ENCODE measurements around the gene SLC27A5.
"Not testable (repeated sequence)": the region's sequence is repeated elsewhere in the genome, so short reads cannot be mapped to it uniquely, and the experiment has no call there.

The SLC27A5 gene

DNA sequence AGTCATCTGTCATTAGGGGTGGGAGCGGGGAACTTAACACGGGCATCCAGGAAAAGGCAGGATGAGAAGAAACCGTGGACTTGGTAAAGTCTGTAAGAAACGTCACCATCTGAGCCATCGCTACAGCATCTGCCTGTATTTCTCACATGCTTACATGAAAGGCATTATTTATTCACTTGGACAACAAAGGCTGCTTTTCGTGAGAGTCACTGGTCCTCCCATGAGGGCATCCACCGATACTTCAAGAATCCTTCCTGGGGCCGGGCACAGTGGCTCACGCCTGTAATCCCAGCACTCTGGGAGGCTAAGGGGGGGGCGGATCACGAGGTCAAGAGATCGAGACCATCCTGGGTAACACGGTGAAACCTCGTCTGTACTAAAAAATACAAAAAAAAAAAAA is 19.5 kb downstream of the SLC27A5 start:
- DNase-seq, result no peak

DNA sequence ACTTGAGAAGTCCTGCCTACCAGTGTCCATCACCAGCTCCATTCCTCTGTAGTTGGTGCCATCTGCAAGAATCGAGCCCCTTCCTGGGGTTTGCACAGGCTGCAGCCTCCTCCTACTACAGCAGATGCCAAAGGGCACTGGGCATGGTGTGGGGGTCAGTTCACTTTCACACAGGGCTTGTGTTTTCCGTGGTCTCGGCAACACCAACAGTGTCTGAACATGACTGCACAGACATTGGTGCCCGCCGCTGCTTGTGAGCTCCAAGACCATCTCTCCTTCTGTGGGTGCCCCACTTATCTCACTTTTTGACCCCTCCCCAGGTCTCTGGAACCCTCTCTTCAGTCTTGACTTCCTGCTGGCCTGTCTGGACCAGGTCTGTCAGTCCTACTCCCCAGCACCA is 20.4 kb downstream of the SLC27A5 start:
- no peak for DNase-seq

- DNase-seq, result not testable (repeated sequence)
These were observed 27.4 kb downstream of the SLC27A5 start for GRCh38 chr19:58484349-58484748.

DNA sequence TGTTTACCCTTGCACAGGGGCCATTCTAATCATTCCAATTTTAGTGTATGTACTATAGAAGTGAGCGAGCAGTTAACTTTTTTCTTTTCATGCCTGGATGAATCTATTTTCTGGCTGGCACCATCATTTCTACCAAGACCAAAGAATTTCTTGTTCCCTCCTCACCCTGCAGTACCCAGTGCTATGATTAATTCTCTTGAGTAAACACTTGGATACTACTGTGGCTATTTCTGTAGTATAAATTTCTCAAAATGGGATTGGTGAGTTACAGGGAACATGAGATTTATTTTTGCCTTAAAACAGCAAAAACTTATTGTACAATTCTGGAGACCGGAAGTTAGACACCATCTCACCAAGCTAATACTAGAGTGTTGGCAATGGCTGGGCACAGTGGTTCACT is 28.0 kb downstream of the SLC27A5 start:
- no peak for DNase-seq

DNA sequence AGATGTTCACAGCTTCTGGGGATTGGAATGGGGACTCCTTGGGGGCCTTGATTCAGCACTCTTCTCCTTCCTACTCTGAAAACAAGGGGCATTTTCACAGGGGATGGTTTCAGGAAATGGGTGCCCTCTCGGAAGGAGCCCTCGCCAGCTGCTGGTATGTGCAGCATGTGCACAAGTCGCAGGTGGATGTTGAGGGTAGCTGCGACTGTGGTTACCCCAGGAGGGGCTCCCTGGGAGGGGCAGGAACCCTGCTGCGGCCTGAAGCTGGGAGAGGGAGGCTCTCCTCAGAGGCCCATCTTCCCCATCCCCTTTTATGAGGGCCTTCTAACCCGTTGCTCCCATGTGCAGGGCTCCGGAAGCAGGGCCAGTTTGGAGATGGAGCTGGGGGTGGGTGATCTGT is 29.4 kb downstream of the SLC27A5 start:
- DNase-seq, result no peak

GRCh38 chr19:58480831-58481230 is 31.0 kb downstream of the SLC27A5 start:
- DNase-seq, result no peak

GRCh38 chr19:58480481-58480830 is 31.3 kb downstream of the SLC27A5 start:
- DNase-seq, result no peak

DNA sequence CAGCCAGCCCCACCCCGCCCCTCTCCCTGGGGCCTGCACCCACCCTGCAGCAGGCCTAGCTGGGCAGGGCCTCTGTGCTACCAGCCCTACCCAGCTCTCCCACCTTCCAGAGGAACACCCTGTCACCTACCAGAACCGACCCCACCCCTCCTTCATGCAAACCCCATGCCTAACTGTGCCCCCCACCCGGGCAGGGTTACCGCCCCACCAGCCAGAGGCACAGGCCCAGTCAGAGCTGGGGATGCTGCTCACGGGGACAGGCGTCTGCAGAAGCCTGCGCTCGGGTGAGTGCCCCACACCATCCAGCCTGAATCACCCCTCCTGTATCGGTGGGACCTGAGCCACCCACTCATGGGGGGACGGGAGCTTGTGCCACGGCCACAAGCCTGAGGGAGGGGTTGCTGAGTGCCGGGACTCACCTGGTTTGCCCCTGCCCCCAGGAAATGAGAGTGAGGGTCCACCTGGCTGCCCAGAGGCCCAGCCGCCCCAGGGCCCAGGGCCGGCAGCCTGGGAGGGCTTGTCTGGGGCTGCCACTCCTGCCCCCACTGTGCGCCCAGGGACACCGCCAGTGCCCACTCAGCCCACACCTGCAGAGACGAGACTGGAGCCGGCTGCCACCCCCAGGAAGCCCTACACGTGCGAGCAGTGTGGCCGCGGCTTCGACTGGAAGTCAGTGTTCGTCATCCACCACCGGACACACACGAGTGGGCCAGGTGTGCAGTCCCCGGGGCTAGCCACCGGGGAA is 31.9 kb downstream of the SLC27A5 start:
- DNase-seq, result no peak

GRCh38 chr19:58479303-58479702 is 32.5 kb downstream of the SLC27A5 start:
- no peak for DNase-seq

DNA sequence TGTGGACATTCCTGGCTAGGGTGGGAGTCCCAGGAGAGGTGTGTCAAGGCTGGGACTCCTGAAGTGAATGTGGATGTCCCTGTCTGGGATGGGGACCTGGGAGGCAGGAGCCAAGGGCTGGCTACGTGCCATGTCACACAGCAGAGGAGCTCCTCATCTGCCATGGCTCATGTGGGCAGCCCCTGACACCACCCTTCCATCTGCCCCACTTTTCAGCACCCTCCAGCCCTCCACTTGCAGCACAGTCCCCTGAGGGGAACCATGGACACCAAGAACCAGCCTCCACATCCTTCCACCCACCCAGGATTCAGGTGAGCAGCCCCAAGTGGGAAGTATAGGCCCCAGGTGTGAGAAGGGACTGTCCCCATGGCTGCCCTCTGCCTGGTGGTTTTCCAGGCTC is 33.9 kb downstream of the SLC27A5 start:
- no peak for DNase-seq

DNA sequence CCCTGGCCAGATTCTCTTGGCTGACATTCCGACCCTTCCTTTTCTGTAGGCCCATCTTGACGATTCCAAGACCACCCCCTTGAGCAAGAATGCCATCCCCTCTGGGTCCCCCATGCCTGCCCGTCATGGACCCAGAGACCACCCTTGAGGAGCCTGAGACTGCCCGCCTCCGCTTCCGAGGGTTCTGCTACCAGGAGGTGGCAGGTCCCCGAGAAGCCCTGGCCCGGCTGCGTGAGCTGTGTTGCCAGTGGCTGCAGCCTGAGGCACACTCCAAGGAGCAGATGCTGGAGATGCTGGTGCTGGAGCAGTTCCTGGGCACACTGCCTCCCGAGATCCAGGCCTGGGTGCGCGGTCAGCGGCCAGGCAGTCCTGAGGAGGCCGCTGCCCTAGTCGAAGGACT is 34.7 kb downstream of the SLC27A5 start:
- DNase-seq, result no peak

- no peak for DNase-seq
These were observed 35.2 kb downstream of the SLC27A5 start for GRCh38 chr19:58476498-58477015.

- DNase-seq, result peak; percentile 96
These were observed 35.9 kb downstream of the SLC27A5 start, which contains the start of gene ZNF446 for GRCh38 chr19:58475714-58476497. Gene ZNF446 (plus strand): TSS chr19:58476352. CDS start chr19:58477219, 867 bp downstream.

DNA sequence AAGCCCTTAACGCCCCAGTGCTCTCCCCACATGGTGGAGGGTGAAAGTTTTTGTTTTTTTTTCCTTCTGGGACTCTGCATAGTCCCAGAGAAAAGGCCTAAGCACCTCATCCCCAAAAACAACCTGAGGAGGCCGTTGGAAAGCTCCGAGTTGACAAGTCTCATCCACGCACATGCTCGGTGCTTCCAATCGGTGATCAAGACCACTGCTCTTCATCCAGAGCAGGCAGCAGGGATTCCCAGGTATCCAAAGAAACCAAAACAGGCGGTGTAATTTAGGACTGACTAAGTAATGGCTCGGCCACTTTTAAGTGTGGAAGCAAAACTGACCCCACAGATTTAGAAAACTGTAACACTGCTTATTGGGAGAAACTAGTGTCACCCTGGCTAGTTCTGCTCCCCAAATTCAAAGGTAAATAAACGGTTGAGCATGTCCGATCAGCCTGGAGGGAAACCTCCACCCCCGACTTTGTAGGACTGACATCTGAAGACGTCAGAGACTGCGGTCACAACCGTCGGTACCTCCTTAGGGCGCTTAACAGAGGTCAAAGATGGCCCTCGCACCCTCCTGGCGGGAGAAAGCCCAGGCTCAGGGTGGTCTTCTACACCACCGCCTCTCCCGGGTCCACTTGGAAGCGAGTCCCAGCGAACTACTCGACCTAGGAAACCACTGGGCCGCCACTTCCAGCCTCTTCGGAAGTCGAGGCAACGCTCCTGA is 36.6 kb downstream of the SLC27A5 start:
- no peak for DNase-seq

DNA sequence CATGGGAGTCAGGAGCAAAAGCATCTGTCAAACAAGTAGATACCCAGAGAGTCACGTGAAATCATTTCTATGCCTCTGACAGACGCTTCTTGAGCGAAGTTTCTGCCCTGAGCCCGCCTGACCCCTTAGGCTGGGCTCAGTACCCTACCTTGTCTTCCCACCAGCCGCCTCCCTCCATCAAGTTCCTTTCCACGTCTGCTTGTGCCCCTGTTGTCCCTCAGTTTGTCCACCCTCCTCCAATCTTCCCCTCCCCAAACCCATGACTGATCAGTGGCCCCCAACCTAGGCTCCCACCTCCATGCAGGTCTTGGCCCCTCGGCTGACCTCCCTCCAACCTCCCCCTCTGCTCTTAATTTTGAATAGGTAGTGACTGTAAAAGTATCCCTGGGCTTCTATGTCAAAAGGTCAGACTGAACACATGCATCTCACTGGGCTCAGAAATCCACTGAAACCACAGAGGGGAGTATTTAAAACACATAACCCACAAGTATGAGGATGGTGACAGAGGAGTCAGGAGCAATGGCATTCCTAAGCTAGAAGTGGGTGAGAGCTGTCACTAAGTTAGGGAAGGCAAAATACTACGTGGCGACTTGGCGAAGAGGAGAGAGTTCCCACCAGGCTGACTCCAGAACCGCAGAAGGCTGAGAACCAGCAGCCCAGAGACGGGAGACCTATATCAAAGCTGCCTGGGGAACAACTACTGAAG is 37.3 kb downstream of the SLC27A5 start:
- DNase-seq, result no peak

GRCh38 chr19:58473775-58474174 is 38.0 kb downstream of the SLC27A5 start:
- no peak for DNase-seq

- no peak for DNase-seq
These were observed 40.1 kb downstream of the SLC27A5 start for GRCh38 chr19:58471736-58472135.

GRCh38 chr19:58470837-58471543 is 40.8 kb downstream of the SLC27A5 start:
- DNase-seq, result not testable (repeated sequence)

DNA sequence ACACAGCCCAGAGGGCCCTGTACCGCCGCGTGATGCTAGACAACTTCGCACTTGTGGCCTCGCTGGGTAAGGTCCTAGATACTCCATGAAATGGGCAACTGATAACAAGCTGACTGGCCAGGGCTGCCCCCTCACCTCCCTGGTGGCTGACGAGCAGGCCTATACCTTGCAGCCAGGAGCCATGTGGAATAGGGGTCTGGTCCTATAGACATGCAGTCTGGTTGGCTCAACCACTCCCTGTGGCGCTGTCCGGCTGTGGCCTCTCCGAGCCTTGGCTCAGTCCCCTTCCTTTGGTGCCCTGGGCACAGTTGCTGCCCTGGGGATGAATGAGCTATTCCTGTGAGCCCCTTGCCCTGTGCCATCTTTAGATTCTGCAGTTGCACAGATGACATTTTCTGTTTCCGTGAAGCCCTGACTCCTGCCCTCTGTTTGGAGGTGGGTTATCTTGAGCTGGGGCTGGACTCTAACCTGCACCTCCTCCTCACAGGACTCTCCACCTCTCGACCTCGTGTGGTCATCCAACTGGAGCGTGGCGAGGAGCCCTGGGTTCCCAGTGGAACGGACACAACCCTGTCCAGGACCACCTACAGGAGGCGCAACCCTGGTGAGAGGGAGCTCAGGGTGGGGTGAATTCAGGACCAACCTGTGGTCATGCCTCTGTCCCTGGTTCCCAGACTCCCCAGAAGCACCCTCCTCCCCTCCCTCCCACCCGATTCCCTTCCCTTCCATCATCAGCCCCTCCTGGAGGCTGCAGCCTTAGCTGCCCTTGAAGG is 42.4 kb downstream of the SLC27A5 start:
- no peak for DNase-seq

- no peak for DNase-seq
These were observed 43.5 kb downstream of the SLC27A5 start for GRCh38 chr19:58468216-58468839.
